OCI-LY1 (cell line): ENCODE results near the gene KCNIP2.

Experiments used
- H2AFZ ChIP-seq: fragments of 200-600 bp; sonication (generic), shearing (Covaris generic); 2 replicates; pipeline ENCODE4 v1.6.0; 2014; ENCODE audit warnings: antibody characterized with exemption, mild to moderate bottlenecking, low read length
- H3F3A ChIP-seq: fragments of 200-600 bp; sonication (generic), shearing (Covaris generic); 2 replicates; pipeline ENCODE4 v1.6.0; 2014; ENCODE audit warnings: mild to moderate bottlenecking, antibody characterized with exemption, low read length, moderate library complexity; ENCODE audit not compliant: insufficient read depth
- H3K27ac ChIP-seq: fragments of 200-600 bp; sonication (generic); 2 replicates; pipeline ENCODE4 v1.5.1; 2014; ENCODE audit warnings: low read length, mixed run types, mild to moderate bottlenecking, low read depth; ENCODE audit not compliant: poor library complexity, severe bottlenecking
- H3K27me3 ChIP-seq: fragments of 200-600 bp; sonication (generic); 2 replicates; pipeline ENCODE4 v1.6.0; 2014; ENCODE audit warnings: antibody characterized with exemption, mild to moderate bottlenecking, low read length, moderate library complexity; ENCODE audit not compliant: insufficient read depth
- H3K36me3 ChIP-seq: fragments of 200-600 bp; sonication (generic); 2 replicates; pipeline ENCODE4 v1.6.1; 2014; ENCODE audit warnings: mild to moderate bottlenecking, antibody characterized with exemption, low read length, moderate library complexity, mixed read lengths; ENCODE audit not compliant: insufficient read depth
- H3K4me1 ChIP-seq: fragments of 200-600 bp; sonication (generic); 2 replicates; pipeline ENCODE4 v1.5.1; 2014; ENCODE audit warnings: mild to moderate bottlenecking, low read length, moderate library complexity; ENCODE audit not compliant: insufficient read depth, severe bottlenecking
- H3K4me2 ChIP-seq: fragments of 200-600 bp; sonication (generic), shearing (Covaris generic); 2 replicates; pipeline ENCODE4 v1.6.1; 2014; ENCODE audit warnings: low read length
- H3K4me3 ChIP-seq: fragments of 200-600 bp; sonication (generic); 2 replicates; pipeline ENCODE4 v1.5.1; 2014; ENCODE audit warnings: low read length, low read depth, mild to moderate bottlenecking, mixed read lengths; ENCODE audit not compliant: poor library complexity, severe bottlenecking
- H3K79me2 ChIP-seq: fragments of 200-600 bp; shearing (Covaris generic); 2 replicates; pipeline ENCODE4 v1.6.1; 2016; ENCODE audit warnings: mixed run types, low read length, mixed read lengths; ENCODE audit not compliant: insufficient read depth
- H3K9ac ChIP-seq: fragments of 200-600 bp; sonication (generic), shearing (Covaris generic); 2 replicates; pipeline ENCODE4 v1.6.1; 2014; ENCODE audit warnings: mild to moderate bottlenecking, low read length, mixed read lengths
- H3K9me2 ChIP-seq: fragments of 200-600 bp; sonication (generic), shearing (Covaris generic); 2 replicates; pipeline ENCODE4 v1.6.1; 2014; ENCODE audit warnings: low read depth, mild to moderate bottlenecking, low read length, mixed read lengths
- H3K9me3 ChIP-seq: fragments of 200-600 bp; shearing (Covaris generic); 2 replicates; pipeline ENCODE4 v1.6.1; 2014; ENCODE audit warnings: low read length, mixed read lengths
- H4K20me1 ChIP-seq: fragments of 200-600 bp; sonication (generic), shearing (Covaris generic); 2 replicates; pipeline ENCODE4 v1.6.0; 2016; ENCODE audit warnings: mild to moderate bottlenecking, low read length; ENCODE audit not compliant: insufficient read depth
- CTCF ChIP-seq: fragments of 200-600 bp; sonication (generic), shearing (Covaris generic); IDR thresholded peaks from 2 replicates; pipeline ENCODE4 v1.5.1; 2017; ENCODE audit warnings: mild to moderate bottlenecking, antibody characterized with exemption, low read length, moderate library complexity, mixed read lengths
- EZH2 ChIP-seq: fragments of 200-600 bp; sonication (generic), shearing (Covaris generic); IDR thresholded peaks from 2 replicates; pipeline ENCODE4 v1.8.0; 2017; ENCODE audit warnings: borderline replicate concordance, mixed run types, mild to moderate bottlenecking, antibody characterized with exemption, low read length, moderate library complexity, mixed read lengths

Gene KCNIP2

GRCh38 chr10:101812606-101813005 lies 31.0 kb downstream of the KCNIP2 start:
- peaks cover 18% of the 10 kb centered on the region for H3K4me1 ChIP-seq
- no peak overlapping the region for H2AFZ ChIP-seq
- no peak overlapping the region for H3K9ac ChIP-seq
- H3K79me2 ChIP-seq: peaks cover 35% of the 10 kb centered on the region
- no peaks in the 10 kb centered on the region for H3K9me2 ChIP-seq
- no peaks in the 10 kb centered on the region for H4K20me1 ChIP-seq
- no peak overlapping the region for H3K27ac ChIP-seq
- H3K4me2 ChIP-seq: no peak overlapping the region
- H3F3A ChIP-seq: no peaks in the 10 kb centered on the region
- H3K4me3 ChIP-seq: no peak overlapping the region
- H3K36me3 ChIP-seq: peaks cover 34% of the 10 kb centered on the region
- H3K27me3 ChIP-seq: no peaks in the 10 kb centered on the region
- no peaks in the 10 kb centered on the region for H3K9me3 ChIP-seq
- no peak for TF ChIP-seq CTCF
- no peak for TF ChIP-seq EZH2

- no peaks in the 10 kb centered on the region for H3K4me1 ChIP-seq
- no peak overlapping the region for H3K4me3 ChIP-seq
- peaks cover 73% of the 10 kb centered on the region for H3K36me3 ChIP-seq
- no peak overlapping the region for H2AFZ ChIP-seq
- no peak overlapping the region for H3K27ac ChIP-seq
- no peak overlapping the region for H3K9ac ChIP-seq
- H3K27me3 ChIP-seq: no peaks in the 10 kb centered on the region
- no peaks in the 10 kb centered on the region for H3F3A ChIP-seq
- H3K9me3 ChIP-seq: no peaks in the 10 kb centered on the region
- H4K20me1 ChIP-seq: no peaks in the 10 kb centered on the region
- no peaks in the 10 kb centered on the region for H3K9me2 ChIP-seq
- no peak overlapping the region for H3K4me2 ChIP-seq
- TF ChIP-seq CTCF (no peak), EZH2 (no peak)
- H3K79me2 ChIP-seq: no peaks in the 10 kb centered on the region
Measured at GRCh38 chr10:101807158-101807557, 36.4 kb downstream of the KCNIP2 start.

GRCh38 chr10:101803511-101803910 lies 40.1 kb downstream of the KCNIP2 start:
- Histone ChIP-seq H3K36me3 (peaks cover 77% of the 10 kb centered on the region), H2AFZ (no peak overlapping the region), H4K20me1 (no peaks in the 10 kb centered on the region), H3K9me2 (no peaks in the 10 kb centered on the region), H3K9ac (no peak overlapping the region), H3K4me1 (no peaks in the 10 kb centered on the region), H3K4me2 (no peak overlapping the region), H3K27ac (no peak overlapping the region), H3K4me3 (no peak overlapping the region), H3K9me3 (no peaks in the 10 kb centered on the region), H3K79me2 (no peaks in the 10 kb centered on the region), H3K27me3 (no peaks in the 10 kb centered on the region), H3F3A (no peaks in the 10 kb centered on the region)
- TF ChIP-seq CTCF: no peak
- TF ChIP-seq EZH2: no peak
